ENCODE data around the gene PPP5C.
"Not testable (repeated sequence)": the region's sequence is repeated elsewhere in the genome, so short reads cannot be mapped to it uniquely, and the experiment has no call there.

The PPP5C gene, protein sequence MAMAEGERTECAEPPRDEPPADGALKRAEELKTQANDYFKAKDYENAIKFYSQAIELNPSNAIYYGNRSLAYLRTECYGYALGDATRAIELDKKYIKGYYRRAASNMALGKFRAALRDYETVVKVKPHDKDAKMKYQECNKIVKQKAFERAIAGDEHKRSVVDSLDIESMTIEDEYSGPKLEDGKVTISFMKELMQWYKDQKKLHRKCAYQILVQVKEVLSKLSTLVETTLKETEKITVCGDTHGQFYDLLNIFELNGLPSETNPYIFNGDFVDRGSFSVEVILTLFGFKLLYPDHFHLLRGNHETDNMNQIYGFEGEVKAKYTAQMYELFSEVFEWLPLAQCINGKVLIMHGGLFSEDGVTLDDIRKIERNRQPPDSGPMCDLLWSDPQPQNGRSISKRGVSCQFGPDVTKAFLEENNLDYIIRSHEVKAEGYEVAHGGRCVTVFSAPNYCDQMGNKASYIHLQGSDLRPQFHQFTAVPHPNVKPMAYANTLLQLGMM

GRCh38 chr19:46346821-46347571, at the start of gene PPP5C:
Gene PPP5C (plus strand): TSS chr19:46347087. CDS start chr19:46347097, 10 bp downstream.
- peak; percentile 80 for DNase-seq

GRCh38 chr19:46297700-46298478, 49.0 kb upstream of the PPP5C start:
- DNase-seq: no peak

- no peak for DNase-seq
Observed at GRCh38 chr19:46298479-46299003, 48.3 kb upstream of the PPP5C start.

DNA sequence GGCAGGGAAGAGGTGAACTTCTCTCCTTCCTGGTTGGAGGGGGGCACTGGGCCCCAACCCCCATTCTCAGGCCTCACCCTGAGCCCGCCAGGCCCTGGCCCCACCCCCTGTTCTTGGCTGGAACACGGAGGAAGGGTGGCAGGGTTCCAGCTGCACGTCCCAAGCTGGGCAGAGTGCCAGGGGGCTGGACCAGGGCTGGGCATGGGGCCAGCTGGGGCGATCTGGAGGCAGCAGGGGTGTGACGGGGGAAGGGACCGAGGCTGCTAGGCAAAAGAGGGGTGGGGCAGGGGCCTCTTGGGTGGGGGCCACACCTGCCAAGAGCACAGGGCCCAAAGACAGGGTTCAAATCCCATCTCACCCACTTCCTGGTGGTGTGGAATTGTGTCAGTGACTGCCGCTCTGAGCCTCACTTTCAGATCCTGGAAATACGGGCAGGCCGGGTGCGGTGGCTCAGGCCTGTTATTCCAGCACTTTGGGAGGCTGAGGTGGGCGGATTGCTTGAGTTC, 47.8 kb upstream of the PPP5C start:
- DNase-seq: no peak

DNA sequence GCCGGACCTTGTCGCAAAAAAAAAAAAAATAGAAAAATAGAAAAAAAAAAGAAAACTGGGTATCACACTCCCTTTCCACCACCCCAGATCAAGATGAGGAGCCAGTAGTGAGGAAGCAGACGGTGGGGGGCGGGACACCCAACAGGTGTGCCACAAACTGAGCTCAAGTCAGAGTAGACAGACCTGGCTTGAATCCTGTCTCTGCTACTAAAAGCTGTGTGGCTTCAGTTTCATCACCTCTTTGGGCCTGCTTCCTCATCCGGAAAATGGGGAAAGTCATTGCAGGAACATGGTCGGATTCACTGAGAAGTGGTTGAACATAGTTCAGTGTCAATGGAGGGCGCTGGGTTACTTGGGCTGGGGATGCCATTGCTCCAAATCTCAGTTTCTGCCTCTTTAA, 47.2 kb upstream of the PPP5C start:
- no peak for DNase-seq

- no peak for DNase-seq
Observed at GRCh38 chr19:46303322-46303690, 43.6 kb upstream of the PPP5C start.

DNA sequence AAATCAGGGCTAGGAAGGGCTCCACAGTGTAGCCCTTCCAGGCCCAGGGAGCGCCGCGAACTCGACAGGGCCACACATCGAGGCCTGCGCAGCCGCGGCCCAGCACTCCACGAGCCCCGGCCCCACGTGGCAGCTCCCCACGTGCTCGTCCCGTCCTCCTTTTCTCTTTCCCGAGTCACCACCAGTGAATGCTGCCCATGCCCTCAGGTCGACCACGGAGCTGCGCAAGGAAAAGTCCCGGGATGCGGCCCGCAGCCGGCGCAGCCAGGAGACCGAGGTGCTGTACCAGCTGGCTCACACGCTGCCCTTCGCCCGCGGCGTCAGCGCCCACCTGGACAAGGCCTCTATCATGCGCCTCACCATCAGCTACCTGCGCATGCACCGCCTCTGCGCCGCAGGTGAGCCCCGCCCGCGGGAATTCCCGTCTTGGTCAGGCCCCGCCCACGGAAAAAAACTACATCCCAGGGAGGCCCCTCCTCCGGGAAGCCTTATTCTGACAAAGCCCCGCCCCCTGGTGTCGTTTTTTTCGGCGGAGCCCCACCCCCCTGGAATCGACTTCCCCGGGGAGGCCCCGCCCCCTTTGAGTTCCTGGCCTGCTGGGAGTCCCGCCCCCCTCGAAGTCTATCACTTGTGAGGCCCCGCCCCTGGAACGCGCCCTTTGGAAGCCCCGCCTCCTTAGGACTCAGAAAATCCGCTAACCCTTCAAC, 43.0 kb upstream of the PPP5C start:
- DNase-seq: no peak

DNA sequence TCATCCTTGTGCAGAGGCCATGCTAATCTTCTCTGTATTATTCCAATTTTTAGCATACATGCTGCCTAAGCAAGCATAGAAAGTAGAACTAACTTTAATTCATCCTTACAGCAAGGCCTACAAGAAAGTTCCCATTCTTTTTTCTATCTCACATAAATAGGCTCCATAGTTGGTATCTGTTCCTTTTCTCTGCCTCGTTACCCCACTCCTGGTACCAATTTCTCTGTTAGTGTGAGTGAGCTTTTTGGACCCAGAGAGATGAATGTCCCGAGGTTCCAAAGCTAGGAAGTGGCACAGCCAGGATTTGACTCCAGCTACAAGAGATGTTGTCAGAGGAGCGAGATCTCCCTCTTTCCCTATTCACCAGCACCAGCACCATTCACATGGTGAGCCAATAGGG, 40.4 kb upstream of the PPP5C start:
- DNase-seq: no peak

DNA sequence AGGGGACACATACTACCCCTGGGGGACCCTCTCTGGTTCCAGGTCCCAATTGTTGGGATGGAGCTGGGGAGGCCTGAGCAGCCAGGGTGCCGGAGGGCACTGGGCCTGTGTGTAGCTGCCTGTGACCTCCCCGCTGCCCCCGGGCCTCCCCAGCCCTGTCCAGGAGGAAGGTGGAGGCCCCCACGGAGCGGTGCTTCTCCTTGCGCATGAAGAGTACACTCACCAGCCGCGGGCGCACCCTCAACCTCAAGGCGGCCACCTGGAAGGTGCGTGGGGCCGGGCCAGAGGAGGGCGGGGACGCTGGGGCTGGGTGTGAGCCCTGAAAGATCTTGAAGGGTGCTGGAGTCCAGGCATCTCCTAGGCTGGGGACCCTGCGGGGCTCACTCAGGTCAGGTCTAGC, 38.4 kb upstream of the PPP5C start:
- DNase-seq: no peak

- no peak for DNase-seq
Observed at GRCh38 chr19:46309056-46309455, 37.8 kb upstream of the PPP5C start.

- DNase-seq: no peak
Observed at GRCh38 chr19:46311444-46311843, 35.4 kb upstream of the PPP5C start.

- DNase-seq: not testable (repeated sequence)
Observed at GRCh38 chr19:46313540-46314469, 33.1 kb upstream of the PPP5C start.

- DNase-seq: no peak
Observed at GRCh38 chr19:46317339-46317738, 29.5 kb upstream of the PPP5C start.

GRCh38 chr19:46319613-46320012, 27.3 kb upstream of the PPP5C start:
- DNase-seq: no peak

- DNase-seq: no peak
Observed at GRCh38 chr19:46320559-46320958, 26.3 kb upstream of the PPP5C start.

GRCh38 chr19:46321653-46322052, 25.2 kb upstream of the PPP5C start:
- DNase-seq: no peak

- DNase-seq: not testable (repeated sequence)
Observed at GRCh38 chr19:46323227-46323626, 23.7 kb upstream of the PPP5C start.

DNA sequence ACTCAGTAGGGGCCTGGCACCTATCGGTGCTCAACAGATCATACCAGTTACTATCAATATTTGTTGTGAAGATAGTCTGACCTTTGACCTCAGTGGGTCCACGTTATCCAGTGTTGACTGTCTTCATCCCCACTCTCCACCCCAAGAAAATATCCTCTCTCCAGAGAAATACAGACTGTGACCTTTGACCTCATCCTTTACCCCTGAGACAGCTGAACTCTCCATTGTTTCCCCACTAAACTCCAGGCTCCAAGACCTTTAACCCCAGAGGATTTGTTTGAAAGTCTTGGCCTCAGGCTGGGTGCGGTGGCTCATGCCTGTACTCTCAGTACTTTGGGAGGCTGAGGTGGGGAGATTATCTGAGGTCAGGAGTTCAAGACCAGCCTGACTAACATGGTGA, 22.6 kb upstream of the PPP5C start:
- DNase-seq: no peak

DNA sequence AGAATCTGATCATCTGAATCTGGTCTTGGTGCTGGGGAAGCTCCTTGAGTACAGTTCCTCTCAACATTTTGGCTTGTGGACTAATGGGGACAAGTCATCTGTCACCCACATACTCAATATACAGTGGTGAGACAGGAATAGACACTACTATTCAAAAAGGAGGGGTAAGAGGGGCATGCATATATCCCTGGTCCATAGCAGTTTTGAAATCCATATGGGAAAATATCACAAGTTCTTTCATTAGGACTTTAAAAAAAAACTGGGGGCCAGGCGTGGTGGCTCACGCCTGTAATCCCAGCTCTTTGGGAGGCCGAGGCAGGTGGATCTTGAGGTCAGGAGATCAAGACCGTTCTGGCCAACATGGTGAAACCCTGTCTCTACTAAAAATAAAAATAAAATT, 20.3 kb upstream of the PPP5C start:
- no peak for DNase-seq

GRCh38 chr19:46328079-46328478, 18.8 kb upstream of the PPP5C start:
- no peak for DNase-seq

- DNase-seq: no peak
Observed at GRCh38 chr19:46330319-46330918, 16.5 kb upstream of the PPP5C start.
